Bronchial epithelial cell (primary cell): Measurements from ENCODE around the gene TPBGL. TPM values are rescaled to one million over a fixed set of nuclear protein-coding genes. Genes with fewer than 3 reads are reported as not detected.

ENCODE experiments used
- DNase-seq: peaks from one replicate; pipeline ENCODE4 v3.0.0-alpha.2; 2010; ENCODE audit warnings: low read depth
- FAIRE-seq: peaks from 2 replicates; lab custom pipeline; 2011; peaks lifted over from hg19 to GRCh38; lab: Jason Lieb, UNC
- H3K27me3 ChIP-seq: 2 replicates; pipeline ENCODE4 v1.5.1; 2011; ENCODE audit warnings: low read length; ENCODE audit not compliant: control insufficient read depth, insufficient read depth
- H3K36me3 ChIP-seq: 2 replicates; pipeline ENCODE4 v1.5.1; 2011; ENCODE audit warnings: low read length; ENCODE audit not compliant: control insufficient read depth, insufficient read depth
- H3K4me3 ChIP-seq: 2 replicates; pipeline ENCODE4 v1.5.1; 2011; ENCODE audit warnings: mild to moderate bottlenecking, low read depth, low read length, control low read depth
- CTCF ChIP-seq: IDR thresholded peaks from 2 replicates; pipeline ENCODE4 v1.5.1; 2011; ENCODE audit warnings: mild to moderate bottlenecking, moderate library complexity, low read length, control low read depth, inconsistent platforms; ENCODE audit not compliant: insufficient read depth, severe bottlenecking
- total RNA-seq: library from RNA; depleted of rRNA; stranded (reverse); fragments of >200 nt; gene quantifications from 2 replicates; pipeline ENCODE4 v1.2.1, GENCODE V29; 2014

TPBGL gene
- total RNA-seq, 1 donor from 2014 or later = not detected

GRCh38 chr11:75239531-75240290, 863 bp upstream of the TPBGL start:
- FAIRE-seq = no peak

GRCh38 chr11:75241036-75241905, 697 bp downstream of the TPBGL start:
- TF ChIP-seq CTCF = peak; percentile 71
- DNase-seq (peak; percentile 72), FAIRE-seq (no peak)
- peak overlapping the region; percentile 26 for H3K4me3 ChIP-seq
- peaks cover 27% of the 10 kb centered on the region for H3K27me3 ChIP-seq
- H3K36me3 ChIP-seq = no peaks in the 10 kb centered on the region

More at GRCh38 chr11:75239531-75240290, 863 bp upstream of the TPBGL start:
- no peak for TF ChIP-seq CTCF
- no peaks in the 10 kb centered on the region for H3K36me3 ChIP-seq
- H3K27me3 ChIP-seq = peaks cover 25% of the 10 kb centered on the region
- no peak overlapping the region for H3K4me3 ChIP-seq
- DNase-seq = no peak

- DNase-seq (no peak), FAIRE-seq (no peak)
- Histone ChIP-seq H3K36me3 (no peaks in the 10 kb centered on the region), H3K27me3 (peaks cover 27% of the 10 kb centered on the region), H3K4me3 (peak overlapping the region; percentile 26)
- no peak for TF ChIP-seq CTCF
These were observed 1.5 kb downstream of the TPBGL start for GRCh38 chr11:75241906-75242644.

GRCh38 chr11:75242722-75243600, 2.4 kb downstream of the TPBGL start:
- FAIRE-seq (no peak), DNase-seq (no peak)
- H3K4me3 ChIP-seq = no peak overlapping the region
- no peaks in the 10 kb centered on the region for H3K36me3 ChIP-seq
- H3K27me3 ChIP-seq = peaks cover 27% of the 10 kb centered on the region
- TF ChIP-seq CTCF = no peak
